Nephron (organoid): Measurements from ENCODE around the gene CLIC3.
A peak's percentile ranks its signal among the peaks of the same experiment; 100 is the strongest.

ENCODE experiments used
- H3K27ac Mint-ChIP-seq, 3 experiments: 2 replicates each; pipeline ENCODE4 v1.8.0; 2020; ENCODE audit warnings: mixed read lengths in 3 of 3, mild to moderate bottlenecking in 2 of 3, moderate library complexity in 1 of 3
- H3K27me3 Mint-ChIP-seq: 2 replicates; pipeline ENCODE4 v1.8.0; 2021; ENCODE audit warnings: low read depth, mild to moderate bottlenecking, moderate library complexity, mixed read lengths
- H3K36me3 Mint-ChIP-seq: 2 replicates; pipeline ENCODE4 v1.8.0; 2020; ENCODE audit warnings: low read depth, mixed read lengths
- H3K4me1 Mint-ChIP-seq: 2 replicates; pipeline ENCODE4 v1.8.0; 2020; ENCODE audit warnings: mixed read lengths
- H3K4me3 Mint-ChIP-seq, 3 experiments: 2 replicates each; pipeline ENCODE4 v1.8.0; 2020; ENCODE audit warnings: mild to moderate bottlenecking in 3 of 3, mixed read lengths in 3 of 3, moderate library complexity in 2 of 3
- H3K9me3 Mint-ChIP-seq: 2 replicates; pipeline ENCODE4 v1.8.0; 2020; ENCODE audit warnings: mixed read lengths
- CTCF ChIP-seq, 3 experiments: fragments of 200-600 bp; sonication (generic); IDR thresholded peaks; one replicate each; pipeline ENCODE4 v1.5.0; 2021; ENCODE audit warnings: antibody characterized with exemption in 3 of 3; ENCODE audit not compliant: unreplicated experiment in 3 of 3

The CLIC3 gene

GRCh38 chr9:136997371-136997770, 1.0 kb upstream of the CLIC3 start:
- peaks cover 5% of the 10 kb centered on the region for H3K27me3 Mint-ChIP-seq
- peak overlapping the region in 1 of 3 experiments; percentile 62 for H3K27ac Mint-ChIP-seq
- peak overlapping the region; percentile 60 to 68 (median 65) for H3K4me3 Mint-ChIP-seq
- H3K4me1 Mint-ChIP-seq = peaks cover 5% of the 10 kb centered on the region
- no peak for TF ChIP-seq CTCF (IDR thresholded peaks at IDR 0.05; ENCODE audit: unreplicated experiment in 3 of 3)
- no peaks in the 10 kb centered on the region for H3K36me3 Mint-ChIP-seq
- H3K9me3 Mint-ChIP-seq = no peaks in the 10 kb centered on the region

- no peaks in the 10 kb centered on the region for H3K9me3 Mint-ChIP-seq
- TF ChIP-seq CTCF (IDR thresholded peaks at IDR 0.05; ENCODE audit: unreplicated experiment in 3 of 3) = no peak
- H3K4me3 Mint-ChIP-seq = peak overlapping the region in 2 of 3 experiments; percentile 19 to 44
- H3K27ac Mint-ChIP-seq = no peak overlapping the region
- H3K36me3 Mint-ChIP-seq = no peaks in the 10 kb centered on the region
- peaks cover 5% of the 10 kb centered on the region for H3K4me1 Mint-ChIP-seq
- peaks cover 5% of the 10 kb centered on the region for H3K27me3 Mint-ChIP-seq
Measured at GRCh38 chr9:136995772-136996311, 526 bp downstream of the CLIC3 start.

- Mint-ChIP-seq H3K4me1 (peaks cover 5% of the 10 kb centered on the region), H3K27ac (no peak overlapping the region), H3K9me3 (no peaks in the 10 kb centered on the region), H3K36me3 (no peaks in the 10 kb centered on the region), H3K4me3 (no peak overlapping the region), H3K27me3 (peaks cover 5% of the 10 kb centered on the region)
- TF ChIP-seq CTCF (IDR thresholded peaks at IDR 0.05; ENCODE audit: unreplicated experiment in 3 of 3) = no peak
Measured at GRCh38 chr9:136995362-136995761, 1.0 kb downstream of the CLIC3 start.

GRCh38 chr9:136994888-136995230, 1.5 kb downstream of the CLIC3 start:
- Mint-ChIP-seq H3K4me1 (peaks cover 5% of the 10 kb centered on the region), H3K4me3 (no peak overlapping the region), H3K27me3 (no peaks in the 10 kb centered on the region), H3K9me3 (no peaks in the 10 kb centered on the region), H3K27ac (no peak overlapping the region), H3K36me3 (no peaks in the 10 kb centered on the region)
- no peak for TF ChIP-seq CTCF (IDR thresholded peaks at IDR 0.05; ENCODE audit: unreplicated experiment in 3 of 3)

- peaks cover 5% of the 10 kb centered on the region for H3K4me1 Mint-ChIP-seq
- H3K27ac Mint-ChIP-seq = no peak overlapping the region
- no peaks in the 10 kb centered on the region for H3K9me3 Mint-ChIP-seq
- no peaks in the 10 kb centered on the region for H3K36me3 Mint-ChIP-seq
- TF ChIP-seq CTCF (IDR thresholded peaks at IDR 0.05; ENCODE audit: unreplicated experiment in 3 of 3) = no peak
- peak overlapping the region in 1 of 3 experiments; percentile 87 for H3K4me3 Mint-ChIP-seq
- H3K27me3 Mint-ChIP-seq = peaks cover under 1% of the 10 kb centered on the region
Measured at GRCh38 chr9:136994180-136994887, 2.0 kb downstream of the CLIC3 start.
